Activated CD4-positive, alpha-beta T cell treated with anti-CD3 and anti-CD28 coated beads for 36 hours (primary cell): ENCODE measurements around the gene FBXO44. TPM values are rescaled to one million over a fixed set of nuclear protein-coding genes. Genes with fewer than 3 reads are reported as not detected.
A peak's percentile ranks its signal among the peaks of the same experiment; 100 is the strongest.

Source experiments
- ATAC-seq: fragments of 200-7000 bp; cut with Tn5 transposase; one replicate; pipeline ENCODE4 v1.10.0; 2021; ENCODE audit warnings: mild to moderate bottlenecking, moderate library complexity
- CTCF ChIA-PET: fragments of 350-600 bp; sonication (Branson Sonifier 250); formaldehyde crosslinking; loops from one replicate; lab custom pipeline; 2021; ENCODE audit warnings: antibody characterized with exemption; lab: Charles Lee
- POLR2A ChIA-PET: fragments of 350-600 bp; sonication (Branson Sonifier 250); formaldehyde crosslinking; loops from one replicate; lab custom pipeline; 2021; ENCODE audit warnings: antibody characterized with exemption, inconsistent platforms; lab: Charles Lee
- DNase-seq: peaks from one replicate; pipeline ENCODE4 v3.0.0-alpha.2; 2020
- H3K27ac Mint-ChIP-seq: one replicate; pipeline ENCODE4 v1.8.0; 2021; ENCODE audit warnings: mixed read lengths
- H3K27me3 Mint-ChIP-seq: one replicate; pipeline ENCODE4 v1.8.0; 2021; ENCODE audit warnings: mixed read lengths
- H3K36me3 Mint-ChIP-seq: one replicate; pipeline ENCODE4 v1.8.0; 2021; ENCODE audit warnings: low read depth, mixed read lengths
- H3K4me1 Mint-ChIP-seq: one replicate; pipeline ENCODE4 v1.8.0; 2021; ENCODE audit warnings: mixed read lengths
- H3K4me3 Mint-ChIP-seq: one replicate; pipeline ENCODE4 v1.8.0; 2021; ENCODE audit warnings: mild to moderate bottlenecking, moderate library complexity, mixed read lengths
- H3K9me3 Mint-ChIP-seq: one replicate; pipeline ENCODE4 v1.8.0; 2021; ENCODE audit warnings: low read depth, mixed read lengths
- intact Hi-C, 2 experiments: fragments of 100-400 bp; cut with DNase I in 1 of 2; cut with micrococcal nuclease in 1 of 2; formaldehyde crosslinking; loops; one replicate each; pipeline versions ENCODE4 v1.14.2 to v1.15.1; 2022 to 2024; cut with DNase I, micrococcal nuclease
- total RNA-seq, 2 experiments: library from RNA; stranded (reverse); gene quantifications; one replicate each; pipeline ENCODE4 v1.2.3, GENCODE V29; 2021

The FBXO44 gene
- total RNA-seq, 2 experiments from 2014 or later = 20.2 to 21.8 TPM

- no peaks in the 10 kb centered on the region for H3K9me3 Mint-ChIP-seq
- H3K4me1 Mint-ChIP-seq = peaks cover 4% of the 10 kb centered on the region
- ChIA-PET CTCF (no interaction called here), POLR2A (no interaction called here)
- intact Hi-C loops = no loop called here
- no peak overlapping the region for H3K27ac Mint-ChIP-seq
- no peaks in the 10 kb centered on the region for H3K27me3 Mint-ChIP-seq
- ATAC-seq = no peak
- peaks cover 25% of the 10 kb centered on the region for H3K36me3 Mint-ChIP-seq
- H3K4me3 Mint-ChIP-seq = no peak overlapping the region
- no peak for DNase-seq
Observed at GRCh38 chr1:11675325-11675724, 20.6 kb downstream of the FBXO44 start.

DNA sequence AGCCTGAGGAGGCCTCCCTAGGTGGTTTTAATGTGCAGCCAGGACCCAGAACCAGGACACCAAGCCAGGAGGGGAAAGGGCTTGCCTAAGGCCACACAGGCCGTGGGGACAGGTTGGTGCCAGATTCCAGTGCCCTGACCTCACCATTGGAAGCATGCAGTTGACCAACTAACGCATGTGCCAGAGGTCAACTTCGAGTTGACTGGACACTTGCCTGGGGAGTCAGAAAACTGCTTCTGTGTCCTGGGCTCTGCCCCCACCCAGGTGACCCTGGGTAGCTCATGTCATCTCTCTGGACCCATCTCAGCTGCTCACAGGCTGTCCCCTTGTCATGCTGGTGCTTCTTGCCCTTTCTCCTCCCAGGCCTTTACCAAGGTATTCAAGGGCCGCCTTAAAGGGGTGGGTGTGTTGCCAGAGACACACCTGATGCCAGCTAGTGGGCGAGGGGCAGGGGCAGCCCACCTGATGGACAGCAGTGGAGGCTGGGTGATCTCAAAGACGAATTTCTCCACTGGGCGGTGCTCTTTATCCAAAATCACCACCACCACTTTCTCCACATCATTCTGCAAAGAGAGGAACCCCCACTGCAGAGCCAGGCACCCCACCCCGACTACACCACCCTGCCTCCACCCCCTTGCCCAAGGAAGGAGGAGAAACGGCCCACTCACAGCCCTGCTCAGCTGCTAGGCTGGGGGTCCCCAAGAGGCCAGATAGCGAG, 21.9 kb downstream of the FBXO44 start:
- Mint-ChIP-seq H3K4me3 (no peak overlapping the region), H3K36me3 (peaks cover 22% of the 10 kb centered on the region), H3K27me3 (no peaks in the 10 kb centered on the region), H3K4me1 (peaks cover 5% of the 10 kb centered on the region), H3K9me3 (no peaks in the 10 kb centered on the region), H3K27ac (no peak overlapping the region)
- intact Hi-C loops = no loop called here
- no peak for DNase-seq
- CTCF ChIA-PET = interaction anchor here (1.0 kb wide), 2 partner anchors 17 to 31 kb away, joined by 3 to 4 read pairs; no protein-coding TSS in a partner anchor
- POLR2A ChIA-PET = interaction anchor here (0.7 kb wide), 1 partner anchor 19 kb away, joined by 4 read pairs; no protein-coding TSS in a partner anchor
- no peak for ATAC-seq

GRCh38 chr1:11678442-11678841, 23.8 kb downstream of the FBXO44 start:
- Mint-ChIP-seq H3K27ac (no peak overlapping the region), H3K4me3 (no peak overlapping the region), H3K9me3 (no peaks in the 10 kb centered on the region), H3K4me1 (peaks cover 9% of the 10 kb centered on the region), H3K27me3 (no peaks in the 10 kb centered on the region), H3K36me3 (peaks cover 19% of the 10 kb centered on the region)
- POLR2A ChIA-PET = interaction anchor here (0.9 kb wide), 1 partner anchor 405 kb away, joined by 6 read pairs; the partner anchor contains the start of gene UBIAD1
- DNase-seq (no peak), ATAC-seq (no peak)
- CTCF ChIA-PET = interaction anchor here (0.5 kb wide), 1 partner anchor 39 kb away, joined by 3 read pairs; no protein-coding TSS in a partner anchor
- intact Hi-C loops = no loop called here

DNA sequence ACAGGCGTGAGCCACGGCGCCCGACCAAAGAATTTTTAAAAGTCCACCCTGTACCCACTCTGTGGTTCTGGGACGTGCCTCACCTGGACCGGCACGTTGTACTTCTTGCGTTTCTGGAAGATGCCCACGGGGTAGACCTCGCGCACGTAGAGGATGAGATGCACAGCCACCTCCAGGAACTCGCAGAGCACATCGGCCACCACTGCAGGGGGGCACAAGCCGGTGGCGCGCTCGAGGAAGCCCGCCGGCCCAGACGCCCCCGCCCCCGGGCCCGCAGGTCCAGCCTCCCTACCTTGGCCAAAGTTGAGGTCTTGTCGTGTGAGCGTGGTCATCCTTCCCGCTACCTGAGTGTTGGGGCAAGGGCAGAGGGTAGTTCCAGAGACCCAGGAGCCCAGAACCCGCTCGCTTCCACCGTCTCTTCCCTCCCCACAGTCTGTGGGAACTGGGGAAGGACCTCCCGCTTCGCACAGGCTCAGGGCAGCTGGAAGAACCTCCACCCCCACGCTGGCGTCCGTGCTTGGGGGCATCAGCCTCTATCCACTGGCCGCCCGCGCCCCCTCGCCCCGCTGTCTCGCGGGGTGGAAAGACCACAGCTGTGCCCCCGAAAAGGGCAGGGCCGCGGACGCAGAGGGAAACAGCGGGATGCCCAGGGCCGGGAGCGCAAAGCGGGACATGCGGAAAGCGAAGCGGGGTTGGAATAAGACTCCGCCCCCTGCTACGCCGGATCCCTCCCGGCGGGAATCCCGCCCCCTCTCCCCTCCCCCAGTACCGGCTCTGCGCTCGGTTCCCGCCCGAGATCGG, 25.8 kb downstream of the FBXO44 start:
- ChIA-PET CTCF (interaction anchor here (2.8 kb wide), 1 partner anchor 39 kb away, joined by 12 read pairs; no protein-coding TSS in a partner anchor), POLR2A (interaction anchor here (1.5 to 1.9 kb wide), 2 partner anchors 39 to 228 kb away, joined by 4 to 10 read pairs; no protein-coding TSS in a partner anchor)
- no peaks in the 10 kb centered on the region for H3K27me3 Mint-ChIP-seq
- H3K27ac Mint-ChIP-seq = peak overlapping the region; percentile 58
- H3K36me3 Mint-ChIP-seq = peaks cover 8% of the 10 kb centered on the region
- ATAC-seq (peak; percentile 8), DNase-seq (no peak)
- peak overlapping the region; percentile 83 for H3K4me3 Mint-ChIP-seq
- peaks cover 9% of the 10 kb centered on the region for H3K4me1 Mint-ChIP-seq
- intact Hi-C loops = loop anchor here (1.0 to 5.0 kb wide), 15 partner anchors 16 to 1768 kb away; partner anchors contain the start of genes FBXO6 (in 2 of the 2), AGTRAP (in 1 of the 2), CLCN6 (in 1 of the 2) and CTNNBIP1 (in 1 of the 2)
- H3K9me3 Mint-ChIP-seq = no peaks in the 10 kb centered on the region

DNA sequence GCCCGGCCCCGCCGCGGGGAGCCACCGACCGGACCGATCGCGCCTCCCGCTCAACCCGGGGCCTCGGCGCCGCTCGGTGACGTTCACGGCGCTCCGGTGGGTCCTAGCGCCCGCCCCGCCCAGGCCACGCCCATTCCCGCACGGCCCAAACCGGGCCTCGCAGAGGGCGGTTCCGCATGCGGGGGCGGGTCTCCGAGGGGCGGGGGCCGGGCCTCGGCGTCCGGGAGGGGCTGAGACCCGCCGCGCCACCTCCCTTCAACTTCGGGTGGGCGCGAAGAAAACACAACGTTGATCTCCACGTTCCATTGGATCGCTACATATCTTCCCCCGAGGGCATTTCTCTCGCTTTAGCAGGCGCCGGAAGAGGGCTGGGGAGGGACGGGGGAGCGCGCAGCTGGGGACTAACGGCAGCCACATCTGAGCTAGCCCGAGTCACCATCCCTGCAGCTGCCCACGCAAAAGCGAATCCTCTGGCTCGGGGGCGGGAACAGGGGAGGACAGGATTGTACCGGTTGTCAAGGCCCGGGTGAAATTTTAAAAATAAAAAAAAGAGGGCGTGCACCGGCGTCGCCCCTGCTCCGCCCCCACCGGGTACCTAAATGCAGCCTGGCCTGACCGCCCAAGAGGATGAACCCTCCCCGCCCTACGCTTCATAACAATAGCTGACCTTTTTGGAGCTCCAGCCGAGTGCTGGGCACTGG, 26.5 kb downstream of the FBXO44 start, which contains the start of gene MAD2L2:
Gene MAD2L2 (minus strand): TSS at position 78 of the 701 bp plus-strand sequence. CDS start 547 bp downstream, outside the sequence.
- peak; percentile 85 for ATAC-seq
- no peaks in the 10 kb centered on the region for H3K9me3 Mint-ChIP-seq
- intact Hi-C loops = loop anchor here (1.0 to 5.0 kb wide), 15 partner anchors 17 to 1769 kb away; partner anchors contain the start of genes FBXO6 (in 2 of the 2), AGTRAP (in 1 of the 2), CLCN6 (in 1 of the 2) and CTNNBIP1 (in 1 of the 2)

GRCh38 chr1:11682287-11682771, 27.7 kb downstream of the FBXO44 start:
- Mint-ChIP-seq H3K36me3 (peaks cover 2% of the 10 kb centered on the region), H3K27ac (no peak overlapping the region), H3K4me3 (no peak overlapping the region), H3K4me1 (peaks cover 9% of the 10 kb centered on the region), H3K9me3 (no peaks in the 10 kb centered on the region), H3K27me3 (no peaks in the 10 kb centered on the region)
- ChIA-PET CTCF (interaction anchor here (0.5 to 2.8 kb wide), 12 partner anchors 10 to 1187 kb away, joined by 3 to 12 read pairs (median 4); partner anchors contain the start of gene FBXO6), POLR2A (interaction anchor here (1.9 kb wide), 1 partner anchor 226 kb away, joined by 10 read pairs; no protein-coding TSS in a partner anchor)
- ATAC-seq (no peak), DNase-seq (no peak)
- intact Hi-C loops = loop anchor here (5.0 kb wide), 2 partner anchors 50 to 1770 kb away; partner anchors contain the start of gene CTNNBIP1 (in 1 of the 2)

More for the DNA sequence above, 26.5 kb downstream of the FBXO44 start, which contains the start of gene MAD2L2:
- CTCF ChIA-PET = interaction anchor here (0.9 to 2.8 kb wide), 7 partner anchors 16 to 39 kb away, joined by 3 to 12 read pairs (median 5); partner anchors contain the start of gene FBXO6
- peak; percentile 96 for DNase-seq
- H3K27me3 Mint-ChIP-seq = no peaks in the 10 kb centered on the region
- peak within 1 kb of the TSS; percentile 88 for H3K27ac Mint-ChIP-seq
- H3K4me3 Mint-ChIP-seq = peak within 1 kb of the TSS; percentile 83
- H3K36me3 Mint-ChIP-seq = peaks cover 2% of the 10 kb centered on the region
- peaks cover 9% of the 10 kb centered on the region for H3K4me1 Mint-ChIP-seq
- POLR2A ChIA-PET = interaction anchor here (0.6 to 1.9 kb wide), 6 partner anchors 17 to 280 kb away, joined by 3 to 10 read pairs (median 4); partner anchors contain the start of genes CLCN6, FBXO6 and MTHFR

DNA sequence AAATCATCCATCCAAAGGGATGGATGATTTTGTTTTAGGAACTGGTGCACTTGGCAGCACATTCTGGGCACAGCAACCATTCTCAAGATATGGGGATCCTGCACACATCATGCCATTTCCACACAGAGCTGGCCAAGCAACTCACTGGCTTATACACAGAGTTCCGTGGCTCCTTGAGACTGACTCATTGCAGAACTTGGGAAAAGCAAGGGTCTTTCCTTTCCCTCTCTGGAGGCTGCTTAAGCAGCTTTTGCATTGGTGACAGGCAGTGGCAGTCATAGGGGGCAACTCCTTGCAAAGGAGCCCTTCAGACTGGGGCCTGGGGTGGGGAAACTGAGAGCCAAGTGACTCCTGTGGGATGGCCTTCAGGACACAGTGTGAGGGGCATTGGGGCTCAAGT, 28.1 kb downstream of the FBXO44 start:
- ChIA-PET POLR2A (interaction anchor here (0.6 to 1.9 kb wide), 2 partner anchors 35 to 226 kb away, joined by 4 to 10 read pairs; no protein-coding TSS in a partner anchor), CTCF (interaction anchor here (0.5 to 2.8 kb wide), 7 partner anchors 10 to 1184 kb away, joined by 3 to 12 read pairs (median 3); no protein-coding TSS in a partner anchor)
- Mint-ChIP-seq H3K27ac (no peak overlapping the region), H3K4me3 (no peak overlapping the region), H3K27me3 (peaks cover 2% of the 10 kb centered on the region), H3K9me3 (no peaks in the 10 kb centered on the region), H3K36me3 (peaks cover 2% of the 10 kb centered on the region), H3K4me1 (peaks cover 9% of the 10 kb centered on the region)
- intact Hi-C loops = loop anchor here (5.0 kb wide), 2 partner anchors 50 to 1770 kb away; partner anchors contain the start of gene CTNNBIP1 (in 1 of the 2)
- ATAC-seq (no peak), DNase-seq (no peak)

DNA sequence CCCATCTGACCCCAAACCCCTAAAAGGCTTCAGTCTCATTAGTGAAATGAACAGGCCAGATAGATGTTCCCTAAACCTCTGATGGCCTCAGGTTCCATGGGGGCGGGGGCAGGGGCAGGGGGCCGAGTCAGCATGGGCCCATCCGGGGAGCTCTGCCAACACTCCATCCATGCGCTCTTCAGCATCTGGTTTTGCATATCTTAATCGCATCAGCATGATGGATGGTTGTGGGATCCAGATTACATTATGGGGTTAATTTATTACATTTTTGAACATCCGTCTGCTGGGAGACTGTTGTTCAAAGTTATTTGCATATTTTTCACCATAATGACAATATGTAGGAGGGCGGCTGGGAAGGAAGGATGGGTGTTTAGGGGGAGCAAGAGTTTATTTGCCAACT, 29.4 kb downstream of the FBXO44 start:
- intact Hi-C loops = loop anchor here (5.0 kb wide), 2 partner anchors 48 to 1772 kb away; partner anchors contain the start of gene CTNNBIP1 (in 1 of the 2)
- peaks cover 2% of the 10 kb centered on the region for H3K36me3 Mint-ChIP-seq
- H3K27ac Mint-ChIP-seq = no peak overlapping the region
- no peaks in the 10 kb centered on the region for H3K9me3 Mint-ChIP-seq
- H3K4me1 Mint-ChIP-seq = peaks cover 9% of the 10 kb centered on the region
- H3K4me3 Mint-ChIP-seq = no peak overlapping the region
- peaks cover 9% of the 10 kb centered on the region for H3K27me3 Mint-ChIP-seq
- POLR2A ChIA-PET = no interaction called here
- no peak for DNase-seq
- ATAC-seq = no peak
- CTCF ChIA-PET = no interaction called here

- peaks cover 16% of the 10 kb centered on the region for H3K27me3 Mint-ChIP-seq
- no peak for ATAC-seq
- CTCF ChIA-PET = interaction anchor here (0.6 to 1.3 kb wide), 4 partner anchors 22 to 1190 kb away, joined by 3 to 4 read pairs (median 4); no protein-coding TSS in a partner anchor
- H3K36me3 Mint-ChIP-seq = no peaks in the 10 kb centered on the region
- intact Hi-C loops = no loop called here
- POLR2A ChIA-PET = no interaction called here
- H3K9me3 Mint-ChIP-seq = no peaks in the 10 kb centered on the region
- DNase-seq = no peak
- no peak overlapping the region for H3K27ac Mint-ChIP-seq
- peaks cover 6% of the 10 kb centered on the region for H3K4me1 Mint-ChIP-seq
- H3K4me3 Mint-ChIP-seq = no peak overlapping the region
Observed at GRCh38 chr1:11685210-11685752, 30.6 kb downstream of the FBXO44 start.
